GM21576 (cell line): ENCODE measurements around the gene DNAI1.

Experiments
- ATAC-seq: cut with Tn5 transposase; IDR thresholded peaks from one replicate; pipeline ENCODE4 v1.9.1; 2021; ENCODE audit warnings: mild to moderate bottlenecking, moderate library complexity; ENCODE audit not compliant: unreplicated experiment

DNAI1 gene

DNA sequence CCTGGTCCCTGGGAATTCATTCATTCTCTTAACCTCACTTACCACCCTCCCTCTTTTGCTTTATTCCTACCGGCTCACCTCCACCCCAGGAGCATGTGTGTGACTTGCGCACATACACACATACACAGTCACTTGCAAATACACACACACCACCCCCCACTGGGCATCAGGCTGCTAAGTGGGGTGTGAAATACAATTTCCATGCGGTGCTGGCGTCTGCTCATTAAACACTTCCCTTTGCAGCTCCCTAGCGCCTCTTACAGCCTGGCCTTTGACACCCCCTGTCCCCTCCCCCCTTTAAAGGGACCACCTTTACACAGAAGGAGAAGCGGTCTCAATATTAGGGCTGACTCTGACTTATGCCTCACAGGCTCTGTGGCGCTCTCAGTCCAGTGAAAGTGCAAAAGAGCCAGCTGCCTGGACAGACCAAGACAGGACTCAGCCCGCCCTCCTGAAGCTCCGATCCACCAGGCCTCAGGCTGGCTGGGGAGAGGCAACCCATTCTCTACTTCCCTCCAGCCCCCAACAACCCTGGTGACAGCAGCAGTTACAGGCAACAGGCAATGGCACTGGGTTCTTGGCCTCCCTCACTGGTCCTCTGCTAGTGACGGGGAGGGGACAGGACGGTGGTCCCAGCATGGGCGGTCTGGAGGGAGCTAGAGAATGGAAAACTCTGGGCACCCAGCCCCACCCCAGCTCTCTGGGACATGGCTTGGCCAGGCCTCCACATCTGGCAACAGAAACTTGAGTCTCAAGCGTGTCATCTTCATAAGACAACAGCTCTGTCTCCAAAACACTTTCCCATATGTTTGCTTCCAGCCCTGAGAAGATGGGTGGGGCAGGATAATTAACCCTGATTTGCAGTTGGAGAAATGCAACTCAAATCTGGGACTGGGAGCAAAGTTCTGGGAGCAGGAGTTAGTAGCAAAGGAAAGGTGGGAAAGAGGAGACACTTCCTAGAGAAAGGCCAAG is 52.2 kb downstream of the DNAI1 start:
- no peak for ATAC-seq

DNA sequence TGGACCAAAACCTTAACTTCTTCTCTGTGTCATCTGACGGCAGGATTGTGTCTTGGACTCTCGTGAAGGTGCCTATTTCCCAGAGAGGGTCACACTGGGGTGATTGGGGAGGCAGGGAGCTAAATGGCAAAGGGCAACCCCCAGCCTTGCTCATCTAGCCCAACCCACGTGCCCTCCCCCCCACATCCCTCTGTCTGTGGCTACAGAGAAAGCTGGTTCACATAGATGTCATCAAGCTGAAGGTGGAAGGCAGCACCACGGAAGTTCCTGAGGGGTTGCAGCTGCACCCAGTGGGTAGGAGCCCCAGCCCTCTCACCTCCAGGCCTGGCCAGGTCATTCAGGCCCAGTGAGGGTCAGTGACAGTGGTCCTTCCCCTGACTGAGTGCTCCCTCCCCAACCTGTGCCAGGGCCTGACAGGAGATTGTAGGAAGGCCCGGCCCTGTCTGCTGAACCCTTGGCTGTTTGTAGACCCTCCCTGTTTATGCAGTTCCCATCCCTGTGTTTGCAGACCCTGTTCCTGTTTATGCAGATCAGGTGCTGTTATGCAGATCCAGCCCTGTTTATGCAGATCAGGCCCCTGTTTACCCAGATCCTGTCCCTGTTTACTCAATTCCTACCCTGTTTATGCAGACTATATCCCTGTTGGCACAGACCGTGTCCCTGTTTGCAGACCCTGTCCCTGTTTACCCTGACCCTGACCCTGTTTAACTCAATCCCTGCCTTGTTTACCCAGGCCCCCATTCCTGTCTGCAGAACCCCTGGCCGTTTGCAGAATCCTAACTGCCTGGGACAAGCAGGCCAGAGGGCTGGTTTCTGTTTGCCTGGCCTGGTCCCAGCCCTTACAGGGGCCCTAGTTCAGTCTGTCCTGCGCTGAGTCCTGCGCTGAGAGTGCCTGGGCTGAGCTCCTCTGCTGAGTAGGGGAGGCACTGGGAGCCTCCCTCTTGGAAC is 53.8 kb downstream of the DNAI1 start:
- ATAC-seq = no peak

DNA sequence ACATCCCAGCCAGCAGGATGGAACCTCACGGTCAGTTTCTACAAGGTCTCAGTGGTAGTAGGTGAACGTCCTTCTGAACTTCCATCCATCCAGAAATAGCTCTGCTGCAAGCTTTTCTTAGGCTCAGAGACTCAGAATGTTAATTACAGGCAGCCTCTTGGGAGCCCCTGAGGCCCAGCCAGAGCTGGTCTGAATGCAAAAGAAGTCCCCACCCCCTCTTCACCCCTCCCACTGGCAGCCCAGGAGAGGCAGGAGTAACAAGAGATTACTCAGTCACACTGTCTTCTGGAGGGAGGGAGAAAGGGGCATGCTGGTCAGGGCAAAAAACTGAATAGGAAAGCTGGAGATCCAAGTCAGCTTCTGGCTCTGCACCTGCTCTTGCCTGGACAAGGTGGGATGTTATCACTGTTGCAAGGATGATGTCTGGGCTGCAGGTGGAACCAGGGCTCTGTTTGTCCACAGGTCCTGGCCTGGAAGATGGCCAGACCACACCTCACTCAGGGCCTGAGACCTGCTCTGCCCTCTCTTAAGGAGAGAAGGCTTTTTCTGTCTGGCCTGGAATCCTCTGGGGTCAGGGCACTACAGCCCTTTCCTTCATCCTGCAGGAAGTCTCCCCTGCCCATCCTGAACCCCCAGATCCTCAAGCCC is 55.1 kb downstream of the DNAI1 start:
- ATAC-seq = no peak

DNA sequence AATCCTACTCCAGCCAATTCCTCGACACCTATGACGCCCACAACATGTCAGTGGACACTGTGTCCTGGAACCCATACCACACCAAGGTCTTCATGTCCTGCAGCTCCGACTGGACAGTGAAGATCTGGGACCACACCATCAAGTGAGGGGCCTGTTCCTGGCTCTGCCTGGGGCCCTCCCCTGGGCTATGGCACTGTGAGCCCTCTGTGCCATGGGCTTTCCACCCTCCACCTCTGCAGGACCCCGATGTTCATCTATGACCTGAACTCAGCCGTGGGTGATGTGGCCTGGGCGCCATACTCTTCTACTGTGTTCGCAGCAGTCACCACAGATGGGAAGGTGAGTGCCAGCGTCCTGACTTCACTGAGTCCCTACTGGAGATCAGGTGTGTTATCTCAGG is 55.8 kb downstream of the DNAI1 start:
- ATAC-seq = no peak

DNA sequence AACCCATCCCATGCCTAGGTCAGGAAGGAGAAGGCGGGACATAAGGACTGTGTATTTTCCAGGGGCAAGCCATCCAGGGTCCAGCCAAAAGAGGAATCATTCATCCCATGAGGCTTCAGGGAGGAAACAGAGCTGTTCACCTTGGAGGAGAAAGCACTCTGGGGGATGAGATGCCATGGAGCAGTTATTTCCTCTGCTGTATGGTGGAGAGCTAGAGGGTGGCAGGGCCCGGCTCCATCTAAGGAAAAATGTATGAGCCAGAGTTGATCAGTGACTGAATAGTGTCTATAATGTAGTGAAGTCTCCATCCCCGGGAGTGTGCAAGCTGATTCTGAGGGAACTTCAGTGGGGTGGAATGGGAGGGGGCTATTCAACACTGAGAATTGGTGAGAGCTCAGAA is 56.2 kb downstream of the DNAI1 start:
- ATAC-seq = no peak

DNA sequence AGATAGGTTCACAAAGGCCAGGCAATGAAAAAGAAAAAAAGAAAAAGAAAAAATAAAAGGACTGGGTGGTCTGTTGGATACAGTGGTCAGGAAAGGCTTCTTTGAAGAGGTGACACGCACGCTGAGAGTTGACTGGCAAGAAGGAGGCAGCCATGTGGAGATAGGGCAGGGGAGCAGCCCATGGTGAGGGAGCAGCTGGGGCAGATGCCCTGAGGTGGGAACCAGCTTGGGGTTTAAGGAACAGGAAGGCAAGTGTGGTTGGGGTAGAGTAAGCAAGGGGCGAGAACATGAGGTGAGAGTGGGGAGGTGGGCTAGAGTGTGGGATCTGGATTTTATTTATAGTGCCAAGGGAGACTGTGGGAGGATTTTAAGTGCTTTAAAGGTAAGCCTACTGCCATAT is 57.4 kb downstream of the DNAI1 start:
- no peak for ATAC-seq

DNA sequence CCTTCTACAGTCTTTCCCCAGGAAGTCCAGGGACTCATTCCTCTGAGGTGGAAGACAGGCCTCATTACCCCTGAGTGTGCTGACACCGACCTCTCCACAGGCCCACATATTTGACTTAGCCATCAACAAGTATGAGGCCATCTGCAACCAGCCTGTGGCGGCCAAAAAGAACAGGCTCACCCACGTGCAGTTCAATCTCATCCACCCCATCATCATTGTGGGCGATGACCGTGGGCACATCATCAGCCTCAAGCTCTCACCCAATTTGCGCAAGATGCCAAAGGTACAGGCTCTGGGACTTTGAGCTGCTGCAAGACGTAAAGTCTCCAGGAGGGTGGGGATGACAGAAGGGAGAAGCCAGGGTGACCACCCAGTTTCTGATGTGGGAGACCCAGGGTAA is 58.6 kb downstream of the DNAI1 start:
- ATAC-seq = no peak

DNA sequence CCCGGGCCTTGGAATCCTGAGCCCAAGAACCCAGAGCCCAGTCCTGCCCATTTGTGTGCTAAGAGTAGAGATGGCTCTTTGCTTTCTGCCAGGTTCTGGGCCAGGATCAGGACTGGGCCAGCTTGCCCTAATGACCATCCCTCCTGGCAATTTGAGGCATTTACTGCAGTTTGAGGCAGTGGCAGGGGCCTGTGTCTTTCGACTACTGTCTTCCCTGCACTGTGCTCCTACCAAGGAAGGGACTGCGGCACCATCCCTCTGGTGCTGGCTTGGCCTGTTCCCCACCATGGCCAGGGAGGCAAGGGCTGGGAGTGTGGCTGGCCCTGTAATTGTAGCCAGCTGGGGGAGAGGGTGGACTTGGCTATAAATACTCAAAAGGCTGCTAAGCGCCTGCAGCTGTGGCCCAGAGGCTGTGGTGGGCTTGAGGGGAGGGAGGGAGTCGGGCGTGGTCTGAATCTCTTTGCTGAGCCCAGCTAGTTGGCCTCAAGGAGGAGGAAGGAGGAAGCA is 59.6 kb downstream of the DNAI1 start:
- no peak for ATAC-seq

DNA sequence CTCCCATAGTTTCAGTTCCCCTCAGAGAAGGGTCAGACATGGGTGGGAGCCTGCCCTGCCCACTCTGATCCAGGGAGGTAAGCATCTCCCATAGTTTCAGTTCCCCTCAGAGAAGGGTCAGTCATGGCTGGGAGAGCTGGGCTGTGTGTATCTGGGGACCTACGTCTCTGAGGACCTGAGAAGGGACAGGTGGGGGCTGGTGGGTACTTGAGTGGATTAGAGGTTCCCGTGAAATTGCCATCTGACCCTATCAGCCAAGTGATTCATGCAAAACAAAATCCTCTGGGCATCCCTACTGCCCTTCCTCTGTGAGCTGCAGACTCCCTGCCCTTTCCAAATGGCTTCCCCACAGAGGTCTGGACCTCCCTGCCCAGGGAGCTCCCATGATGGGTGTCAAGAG is 60.3 kb downstream of the DNAI1 start:
- no peak for ATAC-seq

DNA sequence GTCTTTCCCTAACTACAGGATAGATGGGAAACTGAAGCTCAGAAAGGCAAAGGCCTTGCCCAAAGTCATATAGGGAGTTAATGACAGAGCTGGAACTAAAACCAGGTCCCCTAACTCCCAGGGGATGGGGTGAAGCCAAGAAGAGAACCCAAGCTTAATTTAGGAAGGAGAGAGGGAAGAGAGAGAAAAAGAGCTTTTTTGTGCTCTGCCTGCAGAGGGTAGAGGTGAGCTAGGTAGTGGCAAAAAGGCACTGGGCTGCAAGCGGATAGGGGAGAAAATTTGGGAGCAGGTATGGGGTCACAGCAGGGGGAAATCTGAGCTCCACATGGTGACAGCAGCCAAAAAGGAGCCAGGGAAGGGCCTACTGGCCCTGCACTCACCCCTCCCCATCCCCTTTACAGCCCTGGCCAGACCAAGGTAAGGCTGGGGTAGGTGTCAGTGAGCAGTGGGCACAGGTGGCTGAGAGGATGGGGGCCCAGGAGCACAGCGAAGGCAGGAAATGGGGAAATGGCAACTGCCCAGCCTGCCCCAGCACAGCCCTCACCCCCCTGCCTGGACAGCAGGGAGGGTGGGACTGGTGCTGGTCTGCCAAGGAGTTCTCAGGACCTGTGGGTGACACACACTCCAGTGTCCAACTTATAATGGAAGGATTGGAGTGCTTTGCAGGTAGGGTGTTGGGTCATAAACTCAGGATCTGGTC is 60.9 kb downstream of the DNAI1 start:
- ATAC-seq = no peak

DNA sequence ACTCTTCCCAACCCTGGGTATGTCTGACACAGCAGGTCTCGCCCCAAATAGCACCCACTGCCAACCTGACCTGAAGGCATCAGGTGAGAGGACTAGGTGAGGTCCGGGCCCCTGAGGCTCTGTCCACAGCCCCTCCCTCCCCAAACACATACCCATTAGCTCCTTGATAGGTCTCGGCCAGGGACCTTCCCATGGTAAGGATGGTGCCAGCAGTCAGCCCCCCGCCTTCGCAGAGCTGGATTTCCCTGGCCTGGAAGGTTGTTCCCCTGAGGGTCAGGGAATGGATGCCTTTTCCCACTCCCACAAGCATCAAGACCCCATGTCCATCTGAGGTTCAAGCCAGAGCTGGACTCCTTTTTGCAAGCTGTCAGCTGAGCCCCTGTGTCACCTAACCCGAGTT is 61.5 kb downstream of the DNAI1 start:
- no peak for ATAC-seq

DNA sequence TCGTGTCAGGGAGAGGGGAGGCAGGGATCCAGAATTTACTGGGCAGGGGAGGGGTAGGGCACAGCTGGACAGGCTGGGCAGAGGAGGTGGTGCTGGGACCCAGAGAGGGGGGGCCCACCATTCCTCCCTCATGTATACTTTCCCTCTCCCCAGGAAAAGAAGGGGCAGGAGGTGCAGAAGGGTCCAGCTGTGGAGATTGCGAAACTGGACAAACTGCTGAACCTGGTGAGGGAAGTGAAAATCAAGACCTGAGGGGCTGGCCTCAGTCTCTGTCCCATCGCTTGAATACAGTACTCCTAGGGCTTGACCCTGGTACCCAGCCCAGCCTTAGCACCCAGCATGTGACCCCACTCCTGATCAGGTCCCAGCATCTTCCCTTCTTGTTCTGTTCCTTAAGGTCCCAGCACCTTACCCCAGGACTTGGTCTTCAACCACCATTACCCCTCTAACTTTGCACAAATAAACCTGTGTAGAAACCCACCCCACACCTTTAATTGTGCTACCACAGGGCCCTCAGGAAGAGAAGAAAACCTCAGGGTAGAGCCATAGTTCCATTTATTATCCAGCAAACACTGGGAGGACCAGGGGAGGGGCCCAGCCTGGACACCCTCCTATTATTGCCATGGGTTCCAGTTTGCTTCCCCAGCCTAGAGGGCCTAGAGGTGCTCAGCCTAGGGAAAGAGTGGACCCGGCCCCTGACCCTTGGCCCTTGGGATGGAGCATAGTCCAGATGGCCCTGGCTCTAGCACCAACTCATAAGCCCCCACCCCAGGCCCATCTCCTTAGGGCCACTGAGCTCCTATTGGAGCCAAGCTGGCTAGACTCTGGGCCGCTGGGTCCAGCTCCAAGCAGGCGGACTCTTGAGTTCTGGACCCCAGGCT is 62.1 kb downstream of the DNAI1 start:
- no peak for ATAC-seq

DNA sequence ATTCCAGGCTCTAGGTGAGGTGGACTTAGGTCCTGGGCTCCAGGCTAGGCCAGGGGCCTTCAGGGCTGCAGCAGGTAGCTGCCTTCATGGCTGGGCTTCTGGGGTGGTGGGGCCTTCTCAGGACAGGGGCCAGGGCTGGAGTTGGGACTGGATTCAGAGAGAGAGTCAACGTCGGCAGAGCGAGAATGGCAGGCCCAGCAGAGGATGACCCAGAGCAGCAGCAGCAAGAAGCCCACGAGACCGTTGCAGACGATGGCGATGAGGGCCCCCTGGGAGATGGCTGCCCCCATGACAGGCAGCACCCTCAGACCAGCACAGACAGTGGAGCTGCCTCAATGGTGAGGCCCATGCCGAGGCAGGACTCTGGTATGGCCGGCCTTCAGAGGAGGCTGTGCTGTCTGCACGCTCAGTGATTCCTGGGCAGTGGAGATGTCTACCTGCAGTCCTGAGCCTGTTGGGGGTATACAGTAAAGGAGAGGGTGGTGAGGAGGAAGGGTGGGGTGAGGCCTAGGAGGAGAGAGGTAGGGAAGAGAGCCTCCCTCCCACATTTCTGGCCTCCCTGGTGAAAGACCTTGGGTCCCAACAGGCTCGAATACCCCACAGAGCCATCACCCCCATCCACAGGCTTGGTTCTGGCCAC is 62.9 kb downstream of the DNAI1 start:
- ATAC-seq = no peak

DNA sequence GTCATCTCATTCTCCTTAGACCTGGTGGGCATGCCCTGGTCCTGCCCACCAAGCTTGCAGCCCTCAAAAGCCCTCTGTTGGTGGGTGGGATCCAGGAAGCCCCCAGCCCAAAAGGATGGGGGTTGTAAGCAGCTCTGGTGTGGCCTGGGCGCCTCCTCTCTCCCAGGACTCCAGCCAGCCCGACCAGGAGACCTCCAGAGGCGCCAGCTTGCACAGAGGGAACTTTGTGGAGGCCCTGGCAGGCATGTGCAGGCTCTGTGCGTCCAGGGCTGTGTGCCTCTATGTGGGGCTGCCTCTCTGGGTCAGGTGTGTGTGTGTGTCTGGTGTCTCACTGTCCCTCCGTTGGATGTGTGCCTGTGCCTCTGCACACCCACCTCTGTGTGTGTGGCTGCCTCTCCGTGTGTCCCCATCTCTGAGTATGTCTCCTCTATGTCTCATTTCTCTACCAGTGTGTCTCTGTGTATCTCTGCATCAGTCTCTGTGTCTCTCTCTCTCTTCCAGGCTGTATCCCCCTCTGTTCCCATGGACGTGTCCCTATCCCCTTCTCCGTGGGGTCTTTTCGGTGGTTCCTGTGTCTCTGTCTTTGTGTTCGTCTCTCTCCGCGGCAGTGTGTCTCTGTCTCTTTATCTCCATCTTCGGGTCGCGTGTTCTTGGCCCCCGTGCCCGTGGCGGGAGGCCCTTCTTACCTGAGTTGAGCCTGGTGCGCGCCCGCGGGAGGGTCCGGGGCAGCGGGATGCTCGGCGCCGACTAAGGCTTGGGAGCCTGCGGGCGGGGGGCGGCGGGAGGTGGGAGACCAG is 63.7 kb downstream of the DNAI1 start:
- no peak for ATAC-seq

DNA sequence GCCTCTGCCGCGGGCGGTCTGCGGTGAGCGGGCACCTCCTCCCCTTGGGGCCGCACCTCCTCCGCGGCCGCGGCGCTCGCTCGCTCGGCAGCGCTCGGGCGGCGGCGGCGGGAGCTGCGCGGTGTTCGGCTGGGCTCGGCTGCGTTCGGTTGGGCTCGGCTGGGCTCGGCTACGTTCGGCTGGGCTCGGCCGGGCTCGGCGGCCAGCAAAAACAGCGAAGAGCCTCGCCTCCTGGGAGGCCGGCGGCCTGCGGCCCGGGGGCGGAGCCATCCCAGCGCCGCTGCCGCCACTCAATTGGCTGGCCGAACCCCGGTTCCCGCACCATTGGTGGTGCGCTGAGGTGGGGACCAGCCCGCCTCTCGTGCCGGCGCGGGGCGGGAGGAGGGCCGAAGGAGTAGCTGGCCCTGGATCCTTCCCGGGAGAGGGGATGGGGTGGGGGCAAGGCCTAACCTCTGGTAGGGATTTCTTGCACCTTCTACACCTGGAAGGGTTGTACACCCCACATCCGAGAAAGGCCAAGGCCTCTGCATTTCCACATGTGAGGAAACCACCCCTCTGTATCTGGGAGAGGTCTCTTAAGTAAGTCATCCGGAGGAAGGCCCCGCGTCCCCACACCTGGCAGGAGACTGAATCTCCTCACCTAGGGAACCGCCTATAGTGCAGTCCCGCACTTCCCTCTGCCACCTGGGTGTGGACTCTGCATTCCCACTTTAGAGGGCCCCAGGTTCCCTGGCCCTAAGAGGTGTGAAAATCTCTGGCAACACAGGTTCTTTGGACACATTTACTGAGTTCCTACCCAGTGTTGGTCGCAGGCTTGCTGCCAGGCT is 64.6 kb downstream of the DNAI1 start, which contains the start of gene ENHO:
ENHO (minus strand) TSS at position 20 of the 827 bp plus-strand sequence. CDS start 1,295 bp downstream, outside the sequence.
- peak; percentile 84 for ATAC-seq

DNA sequence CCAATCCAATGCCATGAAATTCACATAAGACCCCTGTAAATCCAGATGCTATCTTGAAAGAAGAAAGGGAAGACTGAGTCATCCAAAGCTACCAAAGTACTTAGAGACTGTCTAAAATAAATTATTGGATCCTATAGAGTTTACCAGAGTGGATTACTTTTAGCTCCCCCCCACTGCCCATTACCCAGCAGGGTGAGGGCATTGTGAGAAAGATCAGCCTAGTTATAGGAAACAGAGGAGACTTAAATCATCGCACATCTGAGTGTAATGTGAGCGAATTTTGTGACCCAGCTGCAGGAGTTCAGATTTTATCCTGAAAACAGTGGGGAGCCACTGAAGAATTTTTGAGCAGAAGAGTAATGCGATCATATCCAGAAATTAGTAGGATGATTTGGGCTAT is 65.7 kb downstream of the DNAI1 start:
- no peak for ATAC-seq

DNA sequence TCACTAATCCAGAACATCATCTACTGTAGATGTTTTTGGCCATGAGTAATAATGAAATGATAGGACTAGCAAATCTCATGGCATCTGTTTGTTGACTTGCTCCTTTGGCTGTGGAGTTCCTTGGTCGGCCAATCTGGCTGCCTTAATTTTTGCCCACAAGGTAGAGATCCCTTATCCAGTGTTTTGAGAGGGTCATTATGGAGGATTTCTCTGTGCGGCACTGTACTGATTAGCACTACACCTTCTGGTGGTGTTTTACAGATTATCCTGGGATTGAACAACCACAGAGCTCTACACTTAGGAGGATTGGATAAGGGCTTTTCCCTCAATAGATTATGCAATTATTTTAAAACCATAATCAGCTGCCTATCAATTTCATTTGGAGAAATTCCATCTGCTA is 67.4 kb downstream of the DNAI1 start:
- ATAC-seq = no peak
